H9 (cell line): ENCODE results near the gene RNF214. TPM values are rescaled to one million over a fixed set of nuclear protein-coding genes. Genes with fewer than 3 reads are reported as not detected.
A peak's percentile ranks its signal among the peaks of the same experiment; 100 is the strongest.

ENCODE experiments used
- DNase-seq: peaks from one replicate; pipeline ENCODE4 v3.0.0-alpha.2; 2017
- H2AFZ ChIP-seq: one replicate; pipeline ENCODE4 v1.6.1; 2013; ENCODE audit warnings: mild to moderate bottlenecking, low read length, control low read depth, moderate library complexity
- H2AK5ac ChIP-seq: 2 replicates; pipeline ENCODE4 v1.6.1; 2013; ENCODE audit warnings: low read length, control low read depth, mixed read lengths; ENCODE audit not compliant: insufficient read length
- H2BK120ac ChIP-seq: one replicate; pipeline ENCODE4 v1.6.1; 2013; ENCODE audit warnings: low read depth, mild to moderate bottlenecking, low read length, control low read depth, inconsistent platforms; ENCODE audit not compliant: poor library complexity, severe bottlenecking
- H2BK12ac ChIP-seq: 2 replicates; pipeline ENCODE4 v1.6.1; 2013; ENCODE audit warnings: low read length, control low read depth, mixed read lengths, low read depth; ENCODE audit not compliant: insufficient read length
- H2BK15ac ChIP-seq: 2 replicates; pipeline ENCODE4 v1.6.1; 2013; ENCODE audit warnings: low read depth, low read length, control low read depth
- H2BK20ac ChIP-seq: one replicate; pipeline ENCODE4 v1.6.1; 2013; ENCODE audit warnings: low read depth, mild to moderate bottlenecking, low read length, control low read depth, inconsistent platforms; ENCODE audit not compliant: poor library complexity, severe bottlenecking
- H2BK5ac ChIP-seq: 2 replicates; pipeline ENCODE4 v1.6.1; 2013; ENCODE audit warnings: low read length, control low read depth, mixed read lengths; ENCODE audit not compliant: insufficient read length
- H3K14ac ChIP-seq: 2 replicates; pipeline ENCODE4 v1.6.1; 2013; ENCODE audit warnings: low read length, control low read depth; ENCODE audit not compliant: insufficient read depth
- H3K18ac ChIP-seq: 2 replicates; pipeline ENCODE4 v1.6.1; 2013; ENCODE audit warnings: low read depth, mild to moderate bottlenecking, mixed read lengths, low read length, control low read depth; ENCODE audit not compliant: insufficient read length
- H3K23ac ChIP-seq: 2 replicates; pipeline ENCODE4 v1.6.1; 2013; ENCODE audit warnings: low read length, control low read depth, mixed read lengths, low read depth; ENCODE audit not compliant: insufficient read length
- H3K23me2 ChIP-seq: 2 replicates; pipeline ENCODE4 v1.6.1; 2013; ENCODE audit warnings: low read depth, mild to moderate bottlenecking, mixed read lengths, low read length, control low read depth; ENCODE audit not compliant: insufficient read length, poor library complexity, severe bottlenecking
- H3K27ac ChIP-seq: 2 replicates; pipeline ENCODE4 v1.5.1; 2013; ENCODE audit warnings: low read length, control low read depth, mixed read lengths, low read depth; ENCODE audit not compliant: insufficient read length
- H3K27me3 ChIP-seq: 2 replicates; pipeline ENCODE4 v1.6.1; 2013; ENCODE audit warnings: low read length, control low read depth, inconsistent platforms; ENCODE audit not compliant: insufficient read depth
- H3K4ac ChIP-seq: 2 replicates; pipeline ENCODE4 v1.6.1; 2013; ENCODE audit warnings: low read depth, mild to moderate bottlenecking, control low read depth, inconsistent platforms, low read length, moderate library complexity
- H3K4me1 ChIP-seq: 2 replicates; pipeline ENCODE4 v1.6.1; 2013; ENCODE audit warnings: low read length, control low read depth, inconsistent platforms; ENCODE audit not compliant: insufficient read depth
- H3K4me2 ChIP-seq: 2 replicates; pipeline ENCODE4 v1.6.1; 2013; ENCODE audit warnings: low read length, control low read depth, mixed read lengths; ENCODE audit not compliant: insufficient read length, insufficient read depth
- H3K56ac ChIP-seq: 2 replicates; pipeline ENCODE4 v1.6.1; 2013; ENCODE audit warnings: low read depth, mild to moderate bottlenecking, mixed read lengths, low read length, control low read depth; ENCODE audit not compliant: insufficient read length
- H3K79me1 ChIP-seq: 2 replicates; pipeline ENCODE4 v1.6.1; 2013; ENCODE audit warnings: low read depth, mild to moderate bottlenecking, moderate library complexity, low read length, control low read depth, inconsistent platforms; ENCODE audit not compliant: insufficient read depth, poor library complexity, severe bottlenecking
- H3K79me2 ChIP-seq: 2 replicates; pipeline ENCODE4 v1.6.1; 2013; ENCODE audit warnings: low read length, control low read depth, inconsistent platforms; ENCODE audit not compliant: insufficient read depth
- H3K9ac ChIP-seq: 2 replicates; pipeline ENCODE4 v1.6.1; 2013; ENCODE audit warnings: low read length, control low read depth, mixed read lengths; ENCODE audit not compliant: insufficient read length; ENCODE audit errors: extremely low read depth
- H3K9me3 ChIP-seq: one replicate; pipeline ENCODE4 v1.6.1; 2013; ENCODE audit warnings: low read depth, low read length, inconsistent platforms; ENCODE audit not compliant: control insufficient read depth
- H3T11ph ChIP-seq: one replicate; pipeline ENCODE4 v1.6.1; 2013; ENCODE audit warnings: mild to moderate bottlenecking, low read length, control low read depth, inconsistent platforms
- H4K20me1 ChIP-seq: one replicate; pipeline ENCODE4 v1.6.1; 2013; ENCODE audit not compliant: control insufficient read depth, insufficient read length, insufficient read depth
- H4K5ac ChIP-seq: 2 replicates; pipeline ENCODE4 v1.6.1; 2013; ENCODE audit warnings: low read depth, mild to moderate bottlenecking, mixed read lengths, low read length, control low read depth; ENCODE audit not compliant: insufficient read length
- H4K8ac ChIP-seq: replicated peaks from 2 replicates; pipeline ENCODE4 v1.6.1; 2013; ENCODE audit warnings: low read length, control low read depth, mixed read lengths, low read depth; ENCODE audit not compliant: insufficient read length
- H4K91ac ChIP-seq: 2 replicates; pipeline ENCODE4 v1.6.1; 2013; ENCODE audit warnings: low read depth, mild to moderate bottlenecking, moderate library complexity, mixed read lengths, low read length, control low read depth; ENCODE audit not compliant: insufficient read length
- H3K27ac Mint-ChIP-seq, 3 experiments: 2 replicates in 2 of 3; 3 replicates in 1 of 3; pipeline ENCODE4 v1.8.0; 2020 to 2021; ENCODE audit warnings: mixed read lengths in 3 of 3, mild to moderate bottlenecking in 1 of 3, moderate library complexity in 1 of 3
- H3K27me3 Mint-ChIP-seq: 2 replicates; pipeline ENCODE4 v1.8.0; 2021; ENCODE audit warnings: low read depth, mild to moderate bottlenecking, moderate library complexity, mixed read lengths
- H3K36me3 Mint-ChIP-seq, 3 experiments: 2 replicates in 2 of 3; 3 replicates in 1 of 3; pipeline ENCODE4 v1.8.0; 2020 to 2021; ENCODE audit warnings: low read depth in 3 of 3, mixed read lengths in 3 of 3; ENCODE audit not compliant: insufficient read depth in 1 of 3
- H3K4me1 Mint-ChIP-seq, 2 experiments: 2 replicates each; pipeline ENCODE4 v1.8.0; 2020; ENCODE audit warnings: mixed read lengths in 2 of 2
- H3K4me3 Mint-ChIP-seq, 2 experiments: 2 replicates in 1 of 2; 3 replicates in 1 of 2; pipeline ENCODE4 v1.8.0; 2020 to 2021; ENCODE audit warnings: mild to moderate bottlenecking in 2 of 2, mixed read lengths in 2 of 2, moderate library complexity in 1 of 2
- H3K9me3 Mint-ChIP-seq, 2 experiments: 2 replicates in 1 of 2; 3 replicates in 1 of 2; pipeline ENCODE4 v1.8.0; 2020; ENCODE audit warnings: mild to moderate bottlenecking in 2 of 2, mixed read lengths in 2 of 2, moderate library complexity in 1 of 2
- WGBS: extraction: QIAGEN DNeasy Blood & Tissue Kit; methylation state at CpG from one replicate; pipeline ENCODE4 v1.1.7; 2013; ENCODE audit warnings: missing lambda C conversion rate, low lambda C conversion rate, mixed read lengths; ENCODE audit not compliant: insufficient read length; ENCODE audit errors: extremely low coverage; 5-methylcytosine and 5-hydroxymethylcytosine counted together
- total RNA-seq: library from RNA; stranded (reverse); gene quantifications from 2 replicates; pipeline ENCODE4 v1.2.1, GENCODE V29; 2021
- TF ChIP-seq, protein P1 (sequence below): fragments of 200-600 bp; sonication (generic); conservative IDR thresholded peaks from 3 replicates; pipeline ENCODE4 v1.8.0; 2021; ENCODE audit warnings: antibody characterized with exemption, mild to moderate bottlenecking

RNF214 gene
- total RNA-seq, 1 experiment from 2014 or later = 26.0 TPM

DNA sequence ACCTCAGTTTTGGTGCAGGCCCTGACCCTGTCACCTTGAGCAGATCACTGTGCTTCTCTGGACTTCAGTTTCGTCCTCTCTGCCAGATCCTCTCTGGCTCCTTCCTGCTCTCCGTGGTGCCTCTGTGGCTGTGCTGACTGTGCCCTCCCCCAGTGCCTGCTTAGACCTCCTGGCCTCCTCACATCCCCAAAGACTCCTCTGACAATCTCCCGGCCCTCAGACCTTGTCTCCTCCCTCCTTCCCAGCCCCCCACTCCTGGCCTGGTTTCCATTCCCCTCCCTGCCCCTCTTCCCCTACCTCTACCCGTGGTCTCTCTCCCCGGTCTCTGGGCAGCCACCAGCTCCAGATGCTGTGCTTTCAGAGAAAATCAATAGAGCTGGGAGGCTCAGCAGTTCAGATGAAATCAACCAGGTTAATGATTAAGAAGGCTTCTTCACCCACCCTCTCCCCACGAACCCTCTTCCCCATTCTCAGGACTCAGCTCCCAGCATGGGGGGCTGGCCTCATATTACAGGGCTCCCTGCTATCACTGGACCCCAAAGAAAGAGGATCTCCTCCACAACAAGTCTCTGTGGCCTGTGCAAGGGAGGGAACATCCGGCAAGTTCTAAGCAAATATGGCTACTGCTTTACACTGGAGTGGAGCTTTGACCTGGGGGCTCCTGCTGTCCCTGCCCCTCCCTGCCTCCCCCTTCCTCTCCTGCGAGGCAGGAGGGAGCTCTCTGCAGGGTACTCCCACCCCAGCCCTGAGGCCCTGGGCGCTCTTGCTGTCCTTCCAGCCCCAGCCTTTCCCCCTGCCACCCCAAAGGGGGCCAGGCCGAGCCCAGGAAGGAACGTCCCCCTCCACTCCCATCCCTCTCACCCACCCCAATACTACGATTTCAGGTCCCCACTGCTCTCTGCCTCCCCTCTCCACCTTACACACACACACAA lies 67.1 kb downstream of the RNF214 start:
- peak overlapping the region in 1 of 2 experiments; percentile 21; a peak in 1 of 5 replicates for H3K4me3 Mint-ChIP-seq

More for the DNA sequence above, 67.1 kb downstream of the RNF214 start:
- no peak for DNase-seq
- Histone ChIP-seq H3K23me2 (no peaks in the 10 kb centered on the region), H4K20me1 (no peaks in the 10 kb centered on the region), H2BK20ac (no peak overlapping the region), H2BK15ac (no peak overlapping the region), H3K9ac (no peak overlapping the region), H3T11ph (no peak overlapping the region), H4K8ac (no peak overlapping the region), H2BK12ac (no peak overlapping the region), H3K18ac (peak overlapping the region; percentile 19), H2BK5ac (no peak overlapping the region), H3K9me3 (no peaks in the 10 kb centered on the region), H2AK5ac (no peak overlapping the region), H3K56ac (no peak overlapping the region), H3K27ac (no peak overlapping the region), H3K14ac (peak overlapping the region; percentile 17), H3K27me3 (no peaks in the 10 kb centered on the region), H2AFZ (no peak overlapping the region), H3K23ac (no peak overlapping the region), H3K4ac (no peak overlapping the region), H3K79me2 (no peaks in the 10 kb centered on the region), H3K4me2 (no peak overlapping the region), H3K4me1 (peaks cover 7% of the 10 kb centered on the region; the same call in 1 of the 2 replicates), H4K5ac (no peak overlapping the region), H3K79me1 (no peaks in the 10 kb centered on the region), H4K91ac (no peak overlapping the region), H2BK120ac (no peak overlapping the region)
- Mint-ChIP-seq H3K36me3 (0 out of 7 replicates have a peak, but pooled peaks cover 0 to 2% (median 0%) of the 10 kb centered on the region in 3 experiments), H3K9me3 (no peaks in the 10 kb centered on the region), H3K4me1 (peaks cover 38% of the 10 kb centered on the region in 2 experiments), H3K27me3 (no peaks in the 10 kb centered on the region; the same call in 1 of the 2 replicates), H3K27ac (peak overlapping the region; percentile 34 to 75 (median 51); a peak in 5 of 7 replicates)
- no CpG with 5 or more reads among the region's 12 CpGs for WGBS
- TF ChIP-seq, protein P1, sequence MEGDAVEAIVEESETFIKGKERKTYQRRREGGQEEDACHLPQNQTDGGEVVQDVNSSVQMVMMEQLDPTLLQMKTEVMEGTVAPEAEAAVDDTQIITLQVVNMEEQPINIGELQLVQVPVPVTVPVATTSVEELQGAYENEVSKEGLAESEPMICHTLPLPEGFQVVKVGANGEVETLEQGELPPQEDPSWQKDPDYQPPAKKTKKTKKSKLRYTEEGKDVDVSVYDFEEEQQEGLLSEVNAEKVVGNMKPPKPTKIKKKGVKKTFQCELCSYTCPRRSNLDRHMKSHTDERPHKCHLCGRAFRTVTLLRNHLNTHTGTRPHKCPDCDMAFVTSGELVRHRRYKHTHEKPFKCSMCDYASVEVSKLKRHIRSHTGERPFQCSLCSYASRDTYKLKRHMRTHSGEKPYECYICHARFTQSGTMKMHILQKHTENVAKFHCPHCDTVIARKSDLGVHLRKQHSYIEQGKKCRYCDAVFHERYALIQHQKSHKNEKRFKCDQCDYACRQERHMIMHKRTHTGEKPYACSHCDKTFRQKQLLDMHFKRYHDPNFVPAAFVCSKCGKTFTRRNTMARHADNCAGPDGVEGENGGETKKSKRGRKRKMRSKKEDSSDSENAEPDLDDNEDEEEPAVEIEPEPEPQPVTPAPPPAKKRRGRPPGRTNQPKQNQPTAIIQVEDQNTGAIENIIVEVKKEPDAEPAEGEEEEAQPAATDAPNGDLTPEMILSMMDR = no peak
